GM15510 (cell line): ENCODE results near the gene SRD5A3.

Experiments used
- POLR2A ChIP-seq: IDR thresholded peaks from 3 replicates; pipeline ENCODE4 v1.6.1; 2011; ENCODE audit warnings: borderline replicate concordance; ENCODE audit not compliant: insufficient read length; ENCODE audit errors: extremely low read depth

SRD5A3 gene

DNA sequence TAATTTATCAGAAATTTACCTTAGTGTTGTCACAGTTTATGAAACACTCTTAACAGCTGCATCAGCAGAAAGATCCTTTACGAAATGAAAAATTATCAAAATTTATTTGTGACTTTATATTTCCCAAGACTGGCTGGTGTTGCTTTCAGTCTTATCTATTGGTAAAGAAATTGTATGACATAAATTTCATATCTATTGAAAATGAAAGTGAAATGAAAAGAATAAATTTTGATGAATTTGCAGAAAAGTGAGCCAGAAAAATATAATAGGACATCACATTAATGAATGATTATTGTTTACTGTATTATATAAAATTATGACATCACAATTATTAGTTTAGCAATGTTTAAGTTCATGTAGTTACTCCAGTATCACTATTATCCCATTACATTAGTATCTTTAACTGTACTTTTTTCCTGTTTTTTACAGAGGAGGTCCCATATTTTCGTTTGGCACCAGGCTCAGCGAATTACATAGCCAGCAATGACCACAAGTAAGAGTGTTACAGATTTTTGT lies 36.5 kb downstream of the SRD5A3 start:
- no peak for TF ChIP-seq POLR2A

DNA sequence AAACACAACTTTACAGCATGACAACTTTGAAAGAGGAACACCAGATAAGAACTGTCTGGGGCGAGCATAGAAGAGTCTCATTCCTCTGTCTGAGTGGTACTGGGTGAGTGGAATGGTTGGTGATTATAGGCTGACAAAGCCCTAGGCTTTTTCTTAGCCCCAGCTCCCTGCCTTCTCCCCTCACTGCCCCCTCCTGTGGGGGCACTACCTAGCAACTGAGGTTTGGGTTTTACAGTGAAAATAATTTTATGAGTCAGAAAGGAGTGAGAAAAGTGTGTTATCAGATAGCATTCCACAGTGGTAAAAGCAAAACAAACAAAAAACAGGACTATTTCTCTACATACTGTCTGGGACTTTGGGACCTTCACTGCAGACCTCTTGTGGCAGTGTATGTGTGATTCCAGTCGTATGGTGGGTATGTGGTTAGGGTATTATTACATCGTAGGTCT lies 39.2 kb downstream of the SRD5A3 start:
- no peak for TF ChIP-seq POLR2A

DNA sequence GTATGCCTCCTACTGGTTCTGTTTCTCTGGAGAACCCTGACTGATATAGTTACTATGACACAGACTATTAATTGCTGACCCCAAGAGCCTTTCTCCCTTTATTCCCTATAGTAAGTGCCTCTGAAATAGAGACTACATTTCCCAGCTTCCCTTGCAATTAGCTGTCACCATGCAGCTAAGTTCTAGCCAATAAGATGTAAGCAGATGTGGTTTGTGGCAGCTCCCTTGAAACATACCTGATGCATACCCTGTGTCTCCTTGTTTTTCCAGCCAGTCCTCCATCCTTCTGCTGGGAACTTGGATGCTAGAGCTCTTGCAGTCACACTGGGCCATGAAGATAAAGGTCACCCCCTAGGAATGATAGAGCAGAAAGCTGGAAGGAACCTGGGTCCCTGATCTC lies 40.0 kb downstream of the SRD5A3 start:
- TF ChIP-seq POLR2A = no peak

DNA sequence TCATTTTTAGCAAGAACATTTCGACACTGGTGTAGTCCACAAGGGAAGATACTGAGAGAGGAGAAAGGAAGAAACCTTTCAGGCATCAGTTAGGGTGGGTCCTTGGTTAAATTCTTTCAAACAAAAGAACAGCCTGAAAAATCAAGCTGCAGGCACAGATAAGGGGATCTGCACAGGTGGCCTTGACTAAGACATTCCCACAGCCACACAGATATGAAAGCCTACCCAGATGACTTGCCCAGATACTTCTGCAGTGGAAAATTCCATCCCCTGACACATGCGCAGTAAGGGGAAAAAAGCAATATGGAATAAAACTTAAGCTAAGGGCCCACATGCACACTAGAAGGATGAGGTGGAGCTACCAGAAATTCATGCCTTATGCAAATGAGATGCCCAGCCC lies 40.8 kb downstream of the SRD5A3 start:
- no peak for TF ChIP-seq POLR2A

DNA sequence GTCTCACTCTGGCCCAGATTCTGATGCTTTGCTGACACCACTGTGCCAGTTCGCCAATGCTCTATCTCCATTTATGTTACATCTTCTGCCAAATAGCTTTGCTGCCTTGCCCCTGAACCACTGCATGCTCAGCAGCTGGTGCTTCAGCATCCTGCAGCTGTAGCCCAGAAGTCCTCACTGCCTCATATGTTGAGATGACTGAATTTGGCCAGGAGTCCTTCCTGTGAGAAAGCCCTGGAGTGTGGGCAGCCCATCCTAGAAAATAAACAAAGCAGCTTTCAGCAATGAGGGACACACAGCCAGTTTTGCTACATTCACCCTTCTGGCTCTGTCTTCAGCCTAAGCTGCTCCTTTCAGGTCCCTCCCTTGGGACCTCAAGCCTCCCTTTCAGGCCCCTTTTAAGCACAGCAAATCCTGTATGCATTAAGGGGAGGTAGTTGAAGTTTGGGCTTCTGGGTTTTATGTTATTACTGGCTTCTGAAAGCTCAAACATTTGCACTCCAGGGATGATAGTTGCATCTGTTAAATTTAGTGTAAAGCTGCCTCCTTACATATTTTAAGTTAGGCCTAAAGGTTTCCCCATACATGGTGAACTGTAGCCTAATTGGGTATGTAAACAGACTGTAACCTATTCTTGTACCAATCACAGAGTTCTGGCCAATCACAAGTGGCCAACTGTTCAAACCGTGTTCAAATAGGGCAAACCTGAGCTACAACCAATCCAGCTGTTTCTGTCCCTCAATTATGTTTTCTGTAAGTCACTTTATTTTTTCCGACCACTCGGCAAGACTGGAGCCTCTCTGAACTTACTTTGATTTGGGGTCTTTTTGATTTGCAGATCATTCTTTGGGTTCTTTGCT lies 47.6 kb downstream of the SRD5A3 start:
- TF ChIP-seq POLR2A = no peak

DNA sequence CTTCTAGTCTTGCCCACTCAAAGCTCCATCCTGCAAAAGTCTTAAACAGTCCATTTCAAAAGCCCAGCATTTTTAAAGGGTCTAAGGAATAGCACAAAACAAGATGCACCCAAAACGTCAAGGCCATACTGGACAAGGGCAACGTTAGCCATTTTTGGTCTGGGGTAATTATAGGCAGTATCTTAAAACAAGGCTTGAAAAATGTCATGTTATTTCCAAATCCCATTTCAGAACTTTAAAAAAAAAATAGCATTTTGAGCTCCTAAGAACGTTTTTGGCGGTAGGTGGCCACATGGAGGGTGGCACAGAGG lies 49.1 kb downstream of the SRD5A3 start:
- TF ChIP-seq POLR2A = no peak

DNA sequence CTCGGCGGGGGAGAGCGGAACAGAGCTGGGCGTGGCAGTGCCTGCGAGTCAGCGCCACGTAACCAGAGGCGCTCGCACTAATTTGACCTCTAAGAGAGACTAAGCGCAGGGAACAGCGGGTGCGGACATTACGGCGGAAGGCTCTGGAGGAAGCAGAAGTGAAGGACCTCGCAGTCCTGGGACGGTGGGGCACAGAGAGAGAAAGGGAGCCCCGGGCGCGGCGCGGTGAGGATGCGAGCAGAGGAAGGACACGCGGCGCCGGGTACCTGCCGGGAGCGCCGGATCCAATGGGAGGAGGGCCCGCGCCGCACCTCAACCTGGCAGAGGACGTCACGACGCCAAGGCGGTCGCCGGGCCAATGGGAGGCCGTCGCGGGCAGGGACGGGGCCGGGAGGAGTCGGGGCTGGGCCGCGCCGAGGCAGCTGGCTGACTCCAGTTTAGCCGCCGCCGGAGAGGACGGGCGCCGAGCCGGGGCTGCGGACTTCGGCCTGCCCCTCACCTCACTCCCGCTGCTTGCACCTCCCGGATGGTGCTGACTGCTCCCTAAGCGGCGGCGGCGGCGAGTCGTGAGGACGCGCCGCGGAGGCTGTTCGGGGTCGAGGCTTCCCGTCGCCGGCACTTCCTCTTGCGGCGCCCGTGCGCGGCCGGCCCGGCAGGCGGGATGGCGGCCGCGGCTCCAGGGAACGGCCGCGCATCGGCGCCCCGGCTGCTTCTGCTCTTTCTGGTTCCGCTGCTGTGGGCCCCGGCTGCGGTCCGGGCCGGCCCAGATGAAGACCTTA lies 49.7 kb downstream of the SRD5A3 start, which contains the start of gene TMEM165:
TMEM165 (plus strand) TSS at position 429 of the 779 bp plus-strand sequence; CDS start at position 662, 233 bp downstream.
- TF ChIP-seq POLR2A = peak; percentile 99

DNA sequence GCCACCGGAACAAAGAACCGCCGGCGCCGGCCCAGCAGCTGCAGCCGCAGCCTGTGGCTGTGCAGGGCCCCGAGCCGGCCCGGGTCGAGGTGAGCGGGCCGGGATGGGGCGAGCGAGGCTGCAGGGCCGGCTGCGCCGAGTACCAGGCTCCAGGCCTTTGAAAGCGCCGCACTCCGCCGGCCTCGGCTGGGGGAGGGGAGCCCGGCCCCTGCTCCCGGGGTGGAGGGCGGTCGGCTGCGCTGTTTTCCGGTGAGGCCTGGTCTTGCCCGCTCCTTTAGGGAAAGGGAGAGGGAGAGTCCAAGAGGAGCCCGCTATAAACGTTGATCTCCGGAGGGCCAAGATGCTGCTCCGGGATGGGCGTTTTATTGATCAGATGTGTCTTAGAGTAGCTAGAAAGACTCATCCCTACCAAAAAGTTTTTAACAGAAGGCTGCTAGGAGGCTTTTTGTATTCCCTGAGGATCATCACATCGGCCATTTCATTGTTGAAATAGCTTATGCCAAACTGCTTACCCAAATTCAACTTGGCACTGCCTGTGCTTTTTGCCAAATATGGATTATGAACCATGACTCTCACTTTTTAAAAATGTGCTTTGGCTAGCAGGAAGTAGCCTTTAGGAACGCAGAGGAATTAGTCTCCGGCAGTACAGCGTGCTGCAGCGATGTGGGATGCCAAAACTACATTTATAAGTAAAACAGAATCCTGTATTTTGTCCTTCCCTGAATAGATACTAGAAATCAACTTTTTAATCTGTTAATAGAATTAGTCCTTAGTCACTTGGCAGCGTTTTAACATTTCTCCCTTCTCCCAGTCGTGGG lies 50.5 kb downstream of the SRD5A3 start:
- no peak for TF ChIP-seq POLR2A

DNA sequence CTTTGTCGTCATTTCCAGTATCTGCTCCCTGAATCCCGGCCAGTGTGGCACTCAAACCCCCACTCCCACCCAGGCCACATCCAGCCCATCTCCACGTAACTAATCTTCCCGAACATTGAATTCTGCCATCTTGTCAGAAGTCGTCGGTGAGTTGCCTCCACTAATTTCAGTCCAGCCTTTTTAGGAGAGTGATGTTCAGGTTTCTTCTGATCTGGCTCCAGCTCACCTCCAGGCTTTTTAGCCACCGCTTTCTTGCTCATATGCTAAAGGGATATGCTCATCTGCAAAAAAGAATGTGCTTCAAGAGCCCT lies 51.0 kb downstream of the SRD5A3 start:
- TF ChIP-seq POLR2A = no peak

DNA sequence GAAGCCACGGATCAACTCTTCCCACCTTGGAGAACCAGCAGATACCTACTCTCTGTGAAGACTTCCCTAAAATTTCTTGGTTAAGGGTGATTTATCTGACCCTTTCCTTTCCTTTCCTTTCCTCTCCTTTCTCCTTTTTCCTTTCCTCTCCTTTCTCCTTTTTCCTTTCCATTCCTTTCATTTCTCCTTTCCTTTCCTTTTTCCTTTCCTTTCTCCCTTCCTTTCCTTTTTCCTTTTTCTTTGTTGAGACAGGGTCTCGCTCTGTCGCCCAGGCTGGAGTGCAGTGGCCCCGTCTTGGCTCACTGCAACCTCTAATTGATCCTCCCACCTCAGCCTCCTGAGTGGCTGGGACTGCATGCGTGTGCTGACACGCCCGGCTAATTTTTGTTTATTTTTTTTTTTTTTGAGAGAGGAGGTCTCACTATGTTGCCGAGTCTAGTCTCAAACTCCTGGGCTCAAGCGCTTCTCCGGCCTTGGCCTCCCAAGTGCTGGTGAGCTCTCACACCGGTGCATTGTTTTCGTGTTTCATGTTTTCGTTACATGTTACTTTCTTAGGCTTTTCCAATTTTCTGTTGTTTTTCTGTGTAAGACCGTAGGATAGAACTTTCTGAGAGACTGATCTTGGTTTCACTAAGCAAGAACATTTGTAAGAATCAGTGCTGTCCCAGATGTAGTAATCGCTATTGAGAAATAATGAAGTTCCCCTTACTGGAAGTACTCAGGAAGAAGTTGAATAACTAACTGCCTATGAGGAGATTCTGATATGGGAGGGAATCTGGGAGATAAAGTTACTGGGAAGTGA lies 51.7 kb downstream of the SRD5A3 start:
- TF ChIP-seq POLR2A = no peak

DNA sequence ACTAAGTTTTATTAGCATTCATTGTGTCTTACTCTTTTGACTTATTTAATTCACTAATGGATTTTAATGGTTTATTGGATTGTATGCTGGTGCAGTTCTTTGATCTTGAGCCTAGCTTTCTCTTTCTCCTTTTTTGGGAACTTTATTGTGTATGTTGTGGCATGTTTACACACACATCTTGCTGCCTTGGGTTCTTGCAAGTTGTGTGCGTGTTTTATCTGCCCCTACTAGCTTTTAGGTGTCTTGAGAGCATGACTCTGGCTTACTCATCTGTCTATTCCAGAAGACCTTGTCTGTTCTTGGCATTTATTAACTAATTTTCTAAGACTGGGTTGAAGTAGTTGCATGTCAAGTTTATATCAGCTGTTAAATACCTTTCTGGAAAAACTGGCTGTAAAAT lies 52.4 kb downstream of the SRD5A3 start:
- TF ChIP-seq POLR2A = no peak

DNA sequence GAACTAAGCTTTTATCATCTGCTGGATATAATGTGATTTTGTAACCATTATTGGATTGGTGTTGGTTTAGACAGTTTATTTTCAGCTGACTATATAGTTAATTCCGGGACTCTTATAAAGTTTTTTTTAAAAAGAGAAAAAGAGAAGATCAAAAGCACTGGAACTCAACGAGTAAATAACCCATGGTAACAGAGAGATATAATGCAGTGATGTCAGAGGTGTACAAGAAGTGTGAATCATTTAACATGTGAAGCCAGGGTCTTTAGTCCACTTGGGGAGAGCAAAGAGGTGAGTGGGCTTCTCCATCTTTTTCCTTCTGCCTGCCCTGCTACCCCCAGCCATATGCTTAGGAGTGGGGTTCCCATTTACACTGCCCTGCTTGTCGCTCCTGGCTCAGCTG lies 52.9 kb downstream of the SRD5A3 start:
- no peak for TF ChIP-seq POLR2A

DNA sequence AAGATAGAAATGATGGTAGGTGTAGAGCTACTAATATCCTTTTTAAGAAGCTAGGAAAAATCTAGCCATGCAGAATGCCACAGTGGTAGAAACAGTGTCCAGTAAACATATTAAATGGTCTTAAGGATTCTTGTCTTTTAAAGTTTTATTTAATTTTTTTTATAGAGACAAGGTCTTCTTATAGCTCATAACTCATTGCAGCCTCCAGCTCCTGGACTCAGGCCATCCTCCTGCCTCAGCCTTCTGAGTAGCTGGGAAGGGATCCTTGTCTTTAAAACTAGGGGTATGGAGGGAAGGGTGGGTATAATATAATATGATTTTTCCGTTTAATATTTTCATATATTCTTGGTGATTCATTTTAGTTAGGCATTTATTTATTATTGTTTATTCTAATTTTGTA lies 53.5 kb downstream of the SRD5A3 start:
- TF ChIP-seq POLR2A = no peak

DNA sequence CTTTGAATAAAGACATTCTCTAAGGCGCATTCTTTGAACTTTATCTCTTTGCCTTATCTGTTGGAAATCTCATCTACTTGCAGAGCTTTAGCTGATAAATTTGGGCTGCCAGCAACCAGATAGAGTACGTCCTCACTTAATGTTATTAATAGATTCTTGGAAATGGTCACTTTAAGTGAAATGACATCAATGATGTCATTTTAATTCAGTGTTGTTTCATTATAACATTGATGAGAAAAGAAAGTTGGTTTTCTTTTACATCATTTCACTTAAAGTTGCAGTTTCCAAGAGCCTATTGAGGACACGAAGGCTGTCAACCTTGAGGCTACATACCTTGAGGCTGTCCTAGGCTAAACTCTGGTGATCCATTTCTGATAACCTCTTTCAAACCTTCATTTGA lies 59.0 kb downstream of the SRD5A3 start:
- TF ChIP-seq POLR2A = no peak
